Astrocyte of the spinal cord (primary cell): ENCODE results near the gene ATR.
"Not testable (repeated sequence)": the region's sequence is repeated elsewhere in the genome, so short reads cannot be mapped to it uniquely, and the experiment has no call there.

Source experiments
- DNase-seq: peaks from one replicate; pipeline ENCODE4 v3.0.0; 2011; ENCODE audit warnings: low read depth, low spot score
- H3K4me3 ChIP-seq: 2 replicates; pipeline ENCODE4 v1.5.1; 2011; ENCODE audit warnings: low read depth, mild to moderate bottlenecking, low read length, moderate library complexity
- in situ Hi-C: cut with HindIII; loops from 2 replicates; pipeline ENCODE4 v1.10.0; 2017; ENCODE audit warnings: low sequenced_read_pairs
- TF ChIP-seq, protein P1 (sequence below): IDR thresholded peaks from 2 replicates; pipeline ENCODE4 v1.5.1; 2012; ENCODE audit warnings: low read depth, mild to moderate bottlenecking, low read length, inconsistent platforms

Gene ATR

DNA sequence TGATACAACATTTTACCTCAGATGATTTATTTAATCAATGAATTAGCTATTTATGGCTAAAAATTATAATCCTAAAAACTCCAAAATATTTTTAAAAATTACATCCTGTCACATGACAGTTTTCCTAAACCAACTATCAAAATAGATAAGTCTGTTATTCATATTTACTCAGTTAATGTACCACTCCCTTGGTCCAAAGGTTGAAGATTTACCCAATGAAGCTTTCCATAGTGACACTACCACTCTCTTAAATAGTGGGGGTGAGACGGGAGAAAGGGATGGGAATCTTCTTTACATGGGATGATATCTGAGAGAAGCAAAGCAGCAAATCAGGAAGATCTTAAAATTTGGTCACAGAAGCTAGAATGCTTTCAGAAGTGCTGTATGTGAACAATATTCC, 161.2 kb downstream of the ATR start:
- in situ Hi-C loops, result no loop called here
- TF ChIP-seq, protein P1, sequence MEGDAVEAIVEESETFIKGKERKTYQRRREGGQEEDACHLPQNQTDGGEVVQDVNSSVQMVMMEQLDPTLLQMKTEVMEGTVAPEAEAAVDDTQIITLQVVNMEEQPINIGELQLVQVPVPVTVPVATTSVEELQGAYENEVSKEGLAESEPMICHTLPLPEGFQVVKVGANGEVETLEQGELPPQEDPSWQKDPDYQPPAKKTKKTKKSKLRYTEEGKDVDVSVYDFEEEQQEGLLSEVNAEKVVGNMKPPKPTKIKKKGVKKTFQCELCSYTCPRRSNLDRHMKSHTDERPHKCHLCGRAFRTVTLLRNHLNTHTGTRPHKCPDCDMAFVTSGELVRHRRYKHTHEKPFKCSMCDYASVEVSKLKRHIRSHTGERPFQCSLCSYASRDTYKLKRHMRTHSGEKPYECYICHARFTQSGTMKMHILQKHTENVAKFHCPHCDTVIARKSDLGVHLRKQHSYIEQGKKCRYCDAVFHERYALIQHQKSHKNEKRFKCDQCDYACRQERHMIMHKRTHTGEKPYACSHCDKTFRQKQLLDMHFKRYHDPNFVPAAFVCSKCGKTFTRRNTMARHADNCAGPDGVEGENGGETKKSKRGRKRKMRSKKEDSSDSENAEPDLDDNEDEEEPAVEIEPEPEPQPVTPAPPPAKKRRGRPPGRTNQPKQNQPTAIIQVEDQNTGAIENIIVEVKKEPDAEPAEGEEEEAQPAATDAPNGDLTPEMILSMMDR, result no peak
- H3K4me3 ChIP-seq, result no peak overlapping the region

GRCh38 chr3:142400537-142400936, 178.0 kb downstream of the ATR start:
- H3K4me3 ChIP-seq, DNase-seq, in situ Hi-C loops: not testable (repeated sequence)

More for the DNA sequence above, 161.2 kb downstream of the ATR start:
- DNase-seq, result no peak
